ENCODE data around the gene LKAAEAR1.
"Not testable (repeated sequence)": the region's sequence is repeated elsewhere in the genome, so short reads cannot be mapped to it uniquely, and the experiment has no call there.

Gene LKAAEAR1

DNA sequence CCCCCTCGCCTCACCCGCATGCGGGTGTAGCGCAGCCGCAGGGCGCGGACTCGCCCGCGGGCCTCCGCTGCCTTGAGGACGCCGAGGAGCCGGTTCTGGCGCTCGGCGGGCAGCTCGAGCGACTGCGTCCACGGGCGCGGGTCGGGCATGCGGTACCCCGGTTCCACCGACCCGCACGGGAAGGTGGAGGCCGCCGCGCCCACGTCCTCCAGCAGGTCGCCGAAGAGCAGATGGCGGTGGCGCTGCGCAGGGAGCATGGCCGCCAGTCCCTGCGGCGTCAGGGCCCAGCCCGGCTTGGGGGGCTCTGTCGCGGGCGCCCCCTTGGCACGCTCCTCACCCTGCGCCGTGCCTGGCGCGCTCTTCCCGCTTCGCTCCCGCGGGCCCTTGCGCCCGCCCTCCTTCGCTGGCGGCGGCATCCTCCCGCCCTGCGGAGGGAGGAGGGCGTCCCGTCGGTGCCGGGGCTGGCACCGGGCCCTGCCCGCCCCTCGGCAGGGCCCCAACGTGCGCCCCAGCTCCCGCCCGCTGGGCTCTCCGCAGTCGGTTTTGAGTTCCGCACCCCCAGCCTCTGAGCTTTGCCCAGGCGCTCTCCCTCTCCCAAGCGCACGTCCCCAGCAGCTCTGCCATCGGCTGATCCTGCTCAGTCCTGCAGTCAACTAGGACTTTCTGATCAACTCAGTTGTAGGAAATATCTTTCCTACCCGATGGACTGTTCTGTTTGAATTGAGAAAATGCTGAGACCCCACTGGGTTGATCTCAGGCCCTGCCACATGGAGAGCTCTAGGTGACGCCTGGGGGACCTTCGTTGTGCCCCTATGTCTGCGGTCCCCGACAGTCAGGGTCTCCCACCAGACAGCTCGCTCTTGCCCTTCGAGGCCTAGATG, at the start of gene LKAAEAR1:
TSS of gene LKAAEAR1 (minus strand) at position 595 of the 881 bp plus-strand sequence. CDS start at position 416, 179 bp downstream.
- no peak for DNase-seq (ENCODE audit: low spot score)

DNA sequence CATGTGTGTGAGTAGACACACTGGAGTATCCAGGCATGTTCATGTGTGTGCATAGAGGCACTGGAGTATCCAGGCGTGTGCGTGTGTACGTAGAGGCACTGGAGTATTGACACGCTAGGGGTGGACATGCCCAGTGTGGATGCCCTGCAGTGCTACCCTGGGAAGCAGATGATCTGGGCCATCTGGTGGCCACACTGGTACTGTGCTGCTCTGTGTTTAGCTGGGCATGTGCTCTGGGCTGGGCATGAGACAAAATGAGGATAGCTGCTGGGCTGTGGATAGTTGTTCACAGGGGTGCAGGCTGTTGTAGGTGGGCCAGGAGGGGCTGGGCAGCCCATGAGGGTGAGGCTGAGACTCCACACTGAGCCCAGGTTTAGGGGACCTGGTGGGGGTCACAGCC, 47.2 kb upstream of the LKAAEAR1 start:
- no peak for DNase-seq (ENCODE audit: low spot score)

GRCh38 chr20:64130876-64131275, 46.7 kb upstream of the LKAAEAR1 start:
- no peak for DNase-seq (ENCODE audit: low spot score)

GRCh38 chr20:64130271-64130670, 46.1 kb upstream of the LKAAEAR1 start:
- no peak for DNase-seq (ENCODE audit: low spot score)

GRCh38 chr20:64129146-64129782, 45.1 kb upstream of the LKAAEAR1 start:
- DNase-seq (ENCODE audit: low spot score) = no peak

DNA sequence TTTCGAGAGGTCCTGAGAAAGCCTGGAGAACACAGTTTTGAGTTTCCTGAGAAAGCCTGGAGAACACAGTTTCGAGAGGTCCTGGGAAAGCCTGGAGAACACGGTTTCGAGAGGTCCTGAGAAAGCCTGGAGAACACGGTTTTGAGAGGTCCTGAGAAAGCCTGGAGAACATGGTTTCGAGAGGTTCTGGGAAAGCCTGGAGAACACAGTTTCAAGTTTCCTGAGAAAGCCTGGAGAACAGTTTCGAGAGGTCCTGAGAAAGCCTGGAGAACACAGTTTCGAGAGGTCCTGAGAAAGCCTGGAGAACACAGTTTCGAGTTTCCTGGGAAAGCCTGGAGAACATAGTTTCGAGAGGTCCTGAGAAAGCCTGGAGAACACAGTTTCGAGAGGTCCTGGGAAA, 39.3 kb upstream of the LKAAEAR1 start:
- not testable (repeated sequence) for DNase-seq (ENCODE audit: low spot score)

DNA sequence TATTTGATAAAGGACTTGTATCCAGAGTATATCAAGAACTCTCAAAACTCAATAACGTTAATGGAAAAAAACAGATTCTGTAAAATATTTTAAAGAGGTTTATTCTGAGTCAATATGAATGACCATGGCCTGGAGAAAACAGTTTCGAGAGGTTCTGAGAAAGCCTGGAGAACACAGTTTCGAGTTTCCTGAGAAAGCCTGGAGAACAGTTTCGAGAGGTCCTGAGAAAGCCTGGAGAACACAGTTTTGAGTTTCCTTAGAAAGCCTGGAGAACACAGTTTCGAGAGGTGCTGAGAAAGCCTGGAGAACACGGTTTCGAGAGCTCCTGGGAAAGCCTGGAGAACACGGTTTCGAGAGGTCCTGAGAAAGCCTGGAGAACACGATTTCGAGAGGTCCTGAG, 38.7 kb upstream of the LKAAEAR1 start:
- not testable (repeated sequence) for DNase-seq (ENCODE audit: low spot score)

DNA sequence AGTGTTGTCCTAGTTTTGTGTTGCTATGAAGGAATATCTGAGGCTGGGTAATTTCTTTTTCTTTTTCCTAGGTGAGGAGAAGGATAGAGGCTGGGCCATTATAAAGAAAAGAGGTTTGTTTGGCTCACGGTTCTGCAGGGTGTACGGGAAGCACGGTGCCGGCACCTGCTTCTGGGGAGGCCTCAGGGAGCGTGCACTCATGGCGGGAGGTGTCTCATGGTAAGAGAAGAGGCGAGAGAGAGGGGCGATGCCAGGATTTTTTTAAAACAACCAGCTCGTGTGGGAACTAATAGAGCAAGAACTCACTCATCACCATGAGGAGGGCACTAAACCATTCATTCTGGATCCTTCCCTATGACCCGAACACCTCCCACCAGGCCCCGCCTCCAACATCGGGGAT, 37.4 kb upstream of the LKAAEAR1 start:
- no peak for DNase-seq (ENCODE audit: low spot score)

- no peak for DNase-seq (ENCODE audit: low spot score)
These were observed 35.6 kb upstream of the LKAAEAR1 start for GRCh38 chr20:64119681-64120341.

DNA sequence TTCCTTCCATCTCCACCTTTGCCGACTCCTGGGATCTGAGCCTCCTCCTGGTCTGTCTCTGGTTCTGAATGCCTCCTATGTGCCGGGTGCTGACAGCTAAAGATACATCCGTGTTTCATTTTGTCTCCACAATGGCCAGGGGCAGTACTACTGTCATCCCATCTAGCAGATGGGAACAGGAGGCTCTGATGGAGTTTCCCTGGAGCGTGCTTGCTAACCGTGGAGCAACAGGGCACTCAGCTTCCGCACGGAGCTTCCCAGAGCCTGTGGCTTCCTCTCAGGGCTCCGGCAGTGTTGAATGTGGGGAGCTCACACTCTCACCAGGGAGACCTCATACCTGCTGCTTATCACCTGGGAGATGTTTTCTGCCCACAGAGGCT, 35.1 kb upstream of the LKAAEAR1 start:
- DNase-seq (ENCODE audit: low spot score) = no peak

GRCh38 chr20:64117432-64117777, 33.2 kb upstream of the LKAAEAR1 start:
- DNase-seq (ENCODE audit: low spot score) = not testable (repeated sequence)

- DNase-seq (ENCODE audit: low spot score) = no peak
These were observed 32.6 kb upstream of the LKAAEAR1 start for GRCh38 chr20:64116541-64117431.

DNA sequence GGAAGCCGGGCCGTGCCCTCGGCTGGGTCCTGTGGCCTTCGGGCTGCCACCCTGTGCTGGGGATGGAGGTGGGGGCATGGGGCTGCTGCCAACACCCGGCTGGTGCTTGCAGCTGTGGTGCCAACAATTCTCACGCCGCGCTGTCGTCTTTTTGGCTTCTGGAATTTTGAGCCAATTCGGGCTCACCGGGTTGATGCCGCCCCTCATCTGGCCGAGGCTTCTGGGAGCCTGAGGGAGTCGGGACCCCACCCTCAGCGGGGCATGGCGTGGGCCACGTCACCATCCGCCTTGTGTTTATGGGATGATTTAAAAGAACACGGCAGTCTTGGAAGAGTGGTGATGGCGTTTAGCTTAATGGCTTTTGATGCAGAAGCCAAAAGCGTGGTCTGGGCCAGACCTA, 31.8 kb upstream of the LKAAEAR1 start:
- no peak for DNase-seq (ENCODE audit: low spot score)

DNA sequence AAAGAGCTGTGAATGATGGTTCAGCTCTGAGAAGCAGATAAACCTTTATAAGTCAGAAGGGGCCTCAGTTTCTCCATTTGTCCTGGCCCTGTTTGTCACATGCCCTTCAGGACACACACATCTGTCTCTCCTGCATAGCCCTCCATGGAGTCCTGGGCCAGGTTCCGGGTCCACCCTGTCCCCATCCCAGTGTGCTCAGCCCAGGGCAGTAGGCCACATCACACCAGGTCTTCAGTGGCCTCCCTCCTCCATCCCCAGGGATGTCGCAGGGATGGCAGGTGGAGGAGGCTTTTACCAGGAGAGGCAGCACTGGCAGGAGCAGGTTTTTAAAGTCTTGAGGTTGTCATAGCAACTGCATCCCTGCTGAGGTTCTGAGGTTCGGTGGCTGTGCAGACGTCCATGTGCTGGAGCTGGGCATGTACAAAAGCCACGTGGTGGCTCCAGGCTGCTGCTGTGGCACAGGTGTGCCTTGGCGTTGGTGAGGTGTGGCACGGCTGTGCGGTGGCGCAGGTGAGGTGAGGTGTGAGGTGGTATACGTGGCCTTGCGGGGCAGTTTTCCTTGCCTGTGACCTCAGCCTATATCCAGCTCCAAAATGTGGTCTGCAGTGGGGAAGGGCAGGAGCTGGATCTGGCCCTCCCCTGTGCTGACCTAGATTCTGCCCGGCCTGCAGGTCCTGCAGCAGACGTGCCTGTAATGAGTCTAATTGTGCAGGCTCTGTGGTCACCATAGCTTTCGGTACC, 31.1 kb upstream of the LKAAEAR1 start:
- no peak for DNase-seq (ENCODE audit: low spot score)

GRCh38 chr20:64114356-64114971, 30.3 kb upstream of the LKAAEAR1 start:
- DNase-seq (ENCODE audit: low spot score) = no peak

DNA sequence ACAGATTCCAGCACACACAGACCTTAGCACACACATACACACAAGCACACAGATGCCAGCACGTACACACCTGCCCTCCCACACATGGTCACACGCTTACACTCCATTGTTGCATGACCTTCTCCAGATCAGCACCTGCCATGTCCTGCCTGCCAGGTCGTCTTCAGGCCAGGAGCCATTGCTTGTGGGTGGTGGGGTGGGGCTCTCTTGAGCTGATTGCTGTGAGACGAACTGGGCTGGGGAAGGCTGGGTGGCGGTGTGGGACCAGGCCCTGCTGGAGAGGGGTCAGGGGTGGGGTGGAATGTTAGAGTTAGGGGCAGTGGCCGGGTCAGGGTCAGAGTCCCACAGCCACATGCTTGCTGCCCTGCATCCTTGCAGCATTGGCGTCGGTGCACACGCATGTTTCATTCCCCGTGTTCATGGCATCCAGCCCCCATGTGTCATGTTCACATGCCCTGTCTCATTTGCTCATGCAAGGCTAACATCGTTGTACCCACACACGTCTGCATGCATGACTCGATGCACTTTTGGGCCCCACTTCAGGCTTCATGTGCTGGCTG, 29.7 kb upstream of the LKAAEAR1 start:
- no peak for DNase-seq (ENCODE audit: low spot score)

DNA sequence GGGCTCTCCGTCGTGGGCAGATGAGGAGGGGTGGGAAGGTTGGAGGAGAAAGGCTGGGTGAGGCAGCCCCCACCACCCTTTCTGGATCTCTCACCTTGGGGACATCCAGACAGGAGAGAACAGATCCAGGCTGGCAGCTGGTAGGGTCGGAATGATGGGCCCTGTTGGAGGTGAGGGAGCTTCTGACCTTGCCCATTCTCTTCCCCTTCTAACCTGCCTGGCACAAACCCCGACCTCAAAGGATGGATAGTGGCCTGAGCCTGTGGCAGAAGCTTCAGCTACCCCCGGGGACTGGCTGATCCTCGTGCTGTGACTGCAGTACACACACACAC, 29.2 kb upstream of the LKAAEAR1 start:
- DNase-seq (ENCODE audit: low spot score) = no peak

DNA sequence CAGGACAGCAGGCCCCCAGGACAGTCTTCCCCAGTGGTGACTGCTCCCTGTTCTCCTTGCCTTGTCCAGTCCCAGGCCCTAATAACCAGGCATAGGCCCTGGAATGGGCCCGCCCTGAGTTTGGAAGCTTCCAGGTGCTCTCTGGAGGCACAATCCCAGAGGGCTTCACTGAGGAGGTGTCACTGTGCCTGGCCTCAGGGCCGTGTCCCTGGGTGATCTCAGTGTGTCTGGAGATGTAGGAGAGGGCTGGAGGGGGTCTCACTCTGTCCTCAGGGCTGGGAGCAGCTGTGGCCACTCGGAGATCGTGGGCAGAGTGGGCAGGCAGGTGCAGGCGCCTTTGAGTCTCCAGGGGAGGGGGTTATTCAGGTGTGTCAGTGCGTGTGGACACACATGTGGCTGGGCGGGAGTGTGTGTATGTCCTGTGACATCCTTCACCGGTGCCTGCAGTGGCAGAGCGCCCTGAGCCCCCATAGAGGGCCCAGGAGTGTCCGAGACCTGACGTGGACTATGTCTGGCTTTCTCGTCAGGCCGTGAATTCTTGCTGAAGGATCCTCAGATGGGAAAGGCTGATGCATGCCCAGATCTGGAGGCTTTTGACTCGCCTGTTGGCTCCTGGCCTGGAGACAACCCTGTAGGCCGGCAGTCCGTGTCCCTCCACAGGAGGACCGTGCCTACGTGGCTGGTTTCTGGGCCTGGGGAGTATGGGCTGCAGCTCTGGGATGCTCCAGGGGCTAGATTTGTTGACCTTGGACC, 28.7 kb upstream of the LKAAEAR1 start:
- DNase-seq (ENCODE audit: low spot score) = no peak

DNA sequence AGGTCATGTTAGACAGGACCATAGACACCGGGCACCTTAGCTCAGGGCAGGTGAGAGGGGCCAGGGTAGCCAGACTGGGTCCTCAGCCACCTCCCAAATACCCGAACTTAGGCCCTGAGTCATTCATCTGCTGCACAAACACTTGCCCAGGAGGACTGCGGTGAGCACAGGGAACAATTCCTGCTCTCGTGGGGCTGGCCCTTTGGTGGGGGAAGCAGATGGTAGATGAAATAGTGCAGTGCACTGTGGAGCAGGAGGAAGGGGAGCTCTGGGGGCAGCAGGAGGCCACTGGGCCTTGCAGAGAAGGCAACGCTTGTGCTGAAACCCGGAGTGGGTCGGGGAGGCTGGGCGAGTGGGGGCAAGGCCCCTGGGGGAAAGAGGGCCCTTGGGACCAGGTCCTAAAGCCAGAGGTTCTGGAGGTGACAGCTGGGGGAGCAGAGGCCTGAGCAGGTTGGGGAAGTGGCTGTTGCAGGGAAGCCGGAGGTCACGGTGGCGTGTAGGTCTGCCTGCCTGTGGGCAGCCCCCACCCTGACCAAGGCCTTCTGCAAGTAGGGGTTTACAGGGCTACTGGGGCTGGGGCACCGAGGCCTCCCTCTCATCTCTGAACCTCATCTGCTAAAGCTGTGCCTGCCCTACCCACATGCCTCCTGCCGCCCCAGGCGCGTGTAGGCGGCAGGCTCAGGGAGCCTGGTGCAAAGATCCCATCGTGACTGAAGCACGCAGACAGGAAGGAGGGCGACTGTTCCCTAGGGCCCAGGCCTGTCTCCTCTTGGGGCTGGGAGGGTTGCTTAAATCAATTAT, 27.8 kb upstream of the LKAAEAR1 start:
- DNase-seq (ENCODE audit: low spot score) = no peak
